Measurements from ENCODE around the gene RAB11B. TPM values are rescaled to one million over a fixed set of nuclear protein-coding genes. Genes with fewer than 3 reads are reported as not detected.

RAB11B gene
- total and polyA plus RNA-seq, 2 of the 13 experiments (the other 11 are each of a cell fraction or from before 2014, with no cell fraction given) = 6.0 to 28.4 TPM

DNA sequence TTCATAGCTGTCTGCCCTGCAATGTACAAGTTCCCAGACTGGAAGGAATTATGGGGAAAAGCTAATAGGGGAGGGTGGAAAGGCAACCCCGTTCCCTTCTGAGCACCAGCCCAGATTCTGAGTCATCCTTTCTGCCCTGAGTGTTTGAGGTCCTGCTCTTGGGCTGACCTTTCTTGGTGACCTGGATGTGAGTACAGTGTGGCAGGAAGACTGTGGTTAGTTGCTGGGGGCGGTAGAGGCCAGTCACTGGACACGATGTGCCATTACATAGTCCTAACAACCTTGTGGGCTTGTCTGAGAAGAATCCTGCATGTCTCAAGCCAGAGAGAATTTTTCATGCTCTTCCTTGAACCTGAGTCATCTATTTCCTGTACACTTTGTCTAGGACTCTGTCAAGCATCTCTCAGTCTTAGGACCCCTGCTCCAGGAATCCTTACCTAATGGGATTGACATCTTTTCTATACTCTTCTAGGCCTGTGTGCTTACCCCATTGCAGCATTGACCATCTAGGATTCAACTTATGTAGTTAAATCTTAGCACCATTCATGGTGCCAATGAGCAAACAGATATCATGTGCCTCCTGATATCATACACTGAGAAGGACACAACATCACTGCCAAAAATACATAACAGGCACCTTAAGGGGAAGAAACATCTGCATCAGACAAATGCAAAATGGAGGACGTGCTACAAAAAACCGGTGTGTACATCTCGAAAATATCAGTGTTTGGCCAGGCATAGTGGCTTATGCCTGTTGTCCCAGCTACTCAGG lies 34.3 kb upstream of the RAB11B start (continued):
- TF ChIP-seq, protein P1, sequence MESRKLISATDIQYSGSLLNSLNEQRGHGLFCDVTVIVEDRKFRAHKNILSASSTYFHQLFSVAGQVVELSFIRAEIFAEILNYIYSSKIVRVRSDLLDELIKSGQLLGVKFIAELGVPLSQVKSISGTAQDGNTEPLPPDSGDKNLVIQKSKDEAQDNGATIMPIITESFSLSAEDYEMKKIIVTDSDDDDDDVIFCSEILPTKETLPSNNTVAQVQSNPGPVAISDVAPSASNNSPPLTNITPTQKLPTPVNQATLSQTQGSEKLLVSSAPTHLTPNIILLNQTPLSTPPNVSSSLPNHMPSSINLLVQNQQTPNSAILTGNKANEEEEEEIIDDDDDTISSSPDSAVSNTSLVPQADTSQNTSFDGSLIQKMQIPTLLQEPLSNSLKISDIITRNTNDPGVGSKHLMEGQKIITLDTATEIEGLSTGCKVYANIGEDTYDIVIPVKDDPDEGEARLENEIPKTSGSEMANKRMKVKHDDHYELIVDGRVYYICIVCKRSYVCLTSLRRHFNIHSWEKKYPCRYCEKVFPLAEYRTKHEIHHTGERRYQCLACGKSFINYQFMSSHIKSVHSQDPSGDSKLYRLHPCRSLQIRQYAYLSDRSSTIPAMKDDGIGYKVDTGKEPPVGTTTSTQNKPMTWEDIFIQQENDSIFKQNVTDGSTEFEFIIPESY (CRISPR knock-in tag; IDR thresholded peaks at IDR 0.05) = peak; percentile 70
- TF ChIP-seq SALL1 (CRISPR knock-in tag; IDR thresholded peaks at IDR 0.05) = peak; percentile 86
- TF ChIP-seq, protein P2, sequence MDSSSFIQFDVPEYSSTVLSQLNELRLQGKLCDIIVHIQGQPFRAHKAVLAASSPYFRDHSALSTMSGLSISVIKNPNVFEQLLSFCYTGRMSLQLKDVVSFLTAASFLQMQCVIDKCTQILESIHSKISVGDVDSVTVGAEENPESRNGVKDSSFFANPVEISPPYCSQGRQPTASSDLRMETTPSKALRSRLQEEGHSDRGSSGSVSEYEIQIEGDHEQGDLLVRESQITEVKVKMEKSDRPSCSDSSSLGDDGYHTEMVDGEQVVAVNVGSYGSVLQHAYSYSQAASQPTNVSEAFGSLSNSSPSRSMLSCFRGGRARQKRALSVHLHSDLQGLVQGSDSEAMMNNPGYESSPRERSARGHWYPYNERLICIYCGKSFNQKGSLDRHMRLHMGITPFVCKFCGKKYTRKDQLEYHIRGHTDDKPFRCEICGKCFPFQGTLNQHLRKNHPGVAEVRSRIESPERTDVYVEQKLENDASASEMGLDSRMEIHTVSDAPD (CRISPR knock-in tag; IDR thresholded peaks at IDR 0.05) = 0 out of 2 replicates have a peak, but pooled peaks have one; percentile 39
- no peak for TF ChIP-seq PAX8 (CRISPR knock-in tag; IDR thresholded peaks at IDR 0.05; ENCODE audit: borderline replicate concordance)
- no peak for TF ChIP-seq GLI4 (CRISPR knock-in tag; IDR thresholded peaks at IDR 0.05; ENCODE audit: borderline replicate concordance)
- TF ChIP-seq, protein P3, sequence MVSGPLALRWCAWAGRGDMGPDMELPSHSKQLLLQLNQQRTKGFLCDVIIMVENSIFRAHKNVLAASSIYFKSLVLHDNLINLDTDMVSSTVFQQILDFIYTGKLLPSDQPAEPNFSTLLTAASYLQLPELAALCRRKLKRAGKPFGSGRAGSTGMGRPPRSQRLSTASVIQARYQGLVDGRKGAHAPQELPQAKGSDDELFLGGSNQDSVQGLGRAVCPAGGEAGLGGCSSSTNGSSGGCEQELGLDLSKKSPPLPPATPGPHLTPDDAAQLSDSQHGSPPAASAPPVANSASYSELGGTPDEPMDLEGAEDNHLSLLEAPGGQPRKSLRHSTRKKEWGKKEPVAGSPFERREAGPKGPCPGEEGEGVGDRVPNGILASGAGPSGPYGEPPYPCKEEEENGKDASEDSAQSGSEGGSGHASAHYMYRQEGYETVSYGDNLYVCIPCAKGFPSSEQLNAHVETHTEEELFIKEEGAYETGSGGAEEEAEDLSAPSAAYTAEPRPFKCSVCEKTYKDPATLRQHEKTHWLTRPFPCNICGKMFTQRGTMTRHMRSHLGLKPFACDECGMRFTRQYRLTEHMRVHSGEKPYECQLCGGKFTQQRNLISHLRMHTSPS (CRISPR knock-in tag; IDR thresholded peaks at IDR 0.05; ENCODE audit: low read depth) = peak; percentile 29; the same call in 1 of the 2 replicates
- TF ChIP-seq, protein P4, sequence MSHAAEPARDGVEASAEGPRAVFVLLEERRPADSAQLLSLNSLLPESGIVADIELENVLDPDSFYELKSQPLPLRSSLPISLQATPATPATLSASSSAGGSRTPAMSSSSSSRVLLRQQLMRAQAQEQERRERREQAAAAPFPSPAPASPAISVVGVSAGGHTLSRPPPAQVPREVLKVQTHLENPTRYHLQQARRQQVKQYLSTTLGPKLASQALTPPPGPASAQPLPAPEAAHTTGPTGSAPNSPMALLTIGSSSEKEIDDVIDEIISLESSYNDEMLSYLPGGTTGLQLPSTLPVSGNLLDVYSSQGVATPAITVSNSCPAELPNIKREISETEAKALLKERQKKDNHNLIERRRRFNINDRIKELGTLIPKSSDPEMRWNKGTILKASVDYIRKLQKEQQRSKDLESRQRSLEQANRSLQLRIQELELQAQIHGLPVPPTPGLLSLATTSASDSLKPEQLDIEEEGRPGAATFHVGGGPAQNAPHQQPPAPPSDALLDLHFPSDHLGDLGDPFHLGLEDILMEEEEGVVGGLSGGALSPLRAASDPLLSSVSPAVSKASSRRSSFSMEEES (CRISPR knock-in tag; IDR thresholded peaks at IDR 0.05) = no peak
- TF ChIP-seq HOXA3 (CRISPR knock-in tag; IDR thresholded peaks at IDR 0.05) = peak; percentile 45; the same call in 1 of the 2 replicates
- TF ChIP-seq, protein P5, sequence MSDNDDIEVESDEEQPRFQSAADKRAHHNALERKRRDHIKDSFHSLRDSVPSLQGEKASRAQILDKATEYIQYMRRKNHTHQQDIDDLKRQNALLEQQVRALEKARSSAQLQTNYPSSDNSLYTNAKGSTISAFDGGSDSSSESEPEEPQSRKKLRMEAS (IDR thresholded peaks at IDR 0.05) = 0 out of 2 replicates have a peak, but pooled peaks have one; percentile 25
- TF ChIP-seq ZSCAN25 (CRISPR knock-in tag; IDR thresholded peaks at IDR 0.05) = no peak
- 0 out of 2 replicates have a peak, but pooled peaks have one; percentile 17 for TF ChIP-seq THAP11 (CRISPR knock-in tag; IDR thresholded peaks at IDR 0.05)
- TF ChIP-seq ARID2 (CRISPR knock-in tag; IDR thresholded peaks at IDR 0.05; ENCODE audit: borderline replicate concordance) = 0 out of 2 replicates have a peak, but pooled peaks have one; percentile 48
- 0 out of 2 replicates have a peak, but pooled peaks have one; percentile 45 for TF ChIP-seq CBFB (CRISPR knock-in tag; IDR thresholded peaks at IDR 0.05)
- TF ChIP-seq, protein P6, sequence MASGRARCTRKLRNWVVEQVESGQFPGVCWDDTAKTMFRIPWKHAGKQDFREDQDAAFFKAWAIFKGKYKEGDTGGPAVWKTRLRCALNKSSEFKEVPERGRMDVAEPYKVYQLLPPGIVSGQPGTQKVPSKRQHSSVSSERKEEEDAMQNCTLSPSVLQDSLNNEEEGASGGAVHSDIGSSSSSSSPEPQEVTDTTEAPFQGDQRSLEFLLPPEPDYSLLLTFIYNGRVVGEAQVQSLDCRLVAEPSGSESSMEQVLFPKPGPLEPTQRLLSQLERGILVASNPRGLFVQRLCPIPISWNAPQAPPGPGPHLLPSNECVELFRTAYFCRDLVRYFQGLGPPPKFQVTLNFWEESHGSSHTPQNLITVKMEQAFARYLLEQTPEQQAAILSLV (CRISPR knock-in tag; IDR thresholded peaks at IDR 0.05; ENCODE audit: borderline replicate concordance) = 0 out of 2 replicates have a peak, but pooled peaks have one; percentile 1
- no peak for TF ChIP-seq ZNF780A (CRISPR knock-in tag; IDR thresholded peaks at IDR 0.05)
- TF ChIP-seq ZMYM4 (CRISPR knock-in tag; IDR thresholded peaks at IDR 0.05) = no peak
- peak; percentile 87 for TF ChIP-seq ERF (CRISPR knock-in tag; IDR thresholded peaks at IDR 0.05)
- TF ChIP-seq ZNF607 (CRISPR knock-in tag; IDR thresholded peaks at IDR 0.05; ENCODE audit: borderline replicate concordance) = 0 out of 2 replicates have a peak, but pooled peaks have one; percentile 18
- TF ChIP-seq SCMH1 (CRISPR knock-in tag; IDR thresholded peaks at IDR 0.05; ENCODE audit: borderline replicate concordance) = no peak
- no peak for TF ChIP-seq NRL (CRISPR knock-in tag; IDR thresholded peaks at IDR 0.05; ENCODE audit: borderline replicate concordance)
